ENCODE data around the gene NEAT1. TPM values are rescaled to one million over a fixed set of nuclear protein-coding genes. Genes with fewer than 3 reads are reported as not detected.

Gene NEAT1
- total RNA-seq, 1 experiment from 2014 or later = 12.4 TPM

DNA sequence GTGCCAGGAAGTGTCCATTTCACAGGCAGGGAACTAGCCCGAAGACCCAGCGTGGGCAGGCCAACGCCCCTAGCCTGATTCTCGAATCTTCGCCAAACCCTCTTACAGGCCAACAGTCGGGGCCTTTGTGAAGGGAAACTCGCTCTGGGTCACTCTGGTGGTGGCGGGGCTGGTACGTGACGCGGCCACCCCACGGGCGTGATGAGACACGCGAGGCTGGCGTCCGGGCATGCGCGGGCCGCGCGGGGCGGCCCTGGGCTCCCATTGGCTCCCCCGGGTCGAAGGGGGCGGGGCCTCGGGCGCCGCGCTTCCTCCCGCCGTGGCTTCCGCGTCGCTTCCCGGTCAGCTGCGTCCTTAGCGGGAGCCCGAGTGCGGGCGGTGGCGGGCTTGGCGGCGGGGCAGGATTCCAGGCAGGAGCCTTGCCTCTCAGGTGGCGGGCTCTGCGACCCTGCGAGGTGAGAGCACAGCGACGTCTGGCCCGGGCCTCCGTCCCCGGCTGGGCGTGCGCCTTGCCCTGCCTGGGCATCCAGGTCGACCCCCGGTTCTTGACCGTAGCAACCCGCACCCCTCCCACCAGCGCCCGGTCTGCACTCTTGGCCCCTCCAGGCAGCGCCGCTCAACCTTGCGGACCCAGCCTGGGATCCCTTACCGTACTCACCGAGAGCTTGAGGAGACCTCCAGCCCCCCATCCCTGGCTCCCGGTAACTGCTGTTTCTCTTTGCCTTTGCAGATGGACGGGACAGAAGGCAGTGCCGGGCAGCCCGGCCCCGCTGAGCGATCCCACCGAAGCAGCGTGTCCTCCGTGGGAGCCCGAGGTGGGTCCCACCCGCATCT, 36.1 kb upstream of the NEAT1 start, which contains the start of gene FRMD8:
TSS of gene FRMD8 (plus strand) at position 331 of the 834 bp plus-strand sequence. CDS start at position 731, 400 bp downstream.
- peak; percentile 85 for DNase-seq (ENCODE audit: low spot score)
- in situ Hi-C loops (cut with HindIII; ENCODE audit: low sequenced_read_pairs) = no loop called here

DNA sequence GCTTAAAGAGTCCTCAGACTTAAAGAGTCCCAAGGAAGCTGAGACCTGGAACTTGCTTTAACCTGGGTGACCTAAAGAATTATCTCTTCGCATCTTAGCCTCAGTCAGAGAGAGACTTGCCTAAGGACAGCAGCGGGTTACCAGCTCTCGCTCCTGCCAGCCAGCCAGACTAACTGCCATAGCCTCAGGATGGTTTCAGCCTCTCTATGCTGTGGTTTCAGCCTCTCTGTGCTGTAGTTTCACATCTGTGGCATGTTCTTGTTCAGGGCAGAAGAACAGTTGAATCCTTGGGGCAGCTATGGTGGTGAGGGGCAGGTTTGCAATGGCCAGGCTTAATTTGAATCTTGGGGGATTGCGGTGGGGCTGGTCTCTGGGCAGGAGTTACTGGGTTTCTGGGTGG, 33.9 kb upstream of the NEAT1 start:
- in situ Hi-C loops (cut with HindIII; ENCODE audit: low sequenced_read_pairs) = no loop called here
- no peak for DNase-seq (ENCODE audit: low spot score)

DNA sequence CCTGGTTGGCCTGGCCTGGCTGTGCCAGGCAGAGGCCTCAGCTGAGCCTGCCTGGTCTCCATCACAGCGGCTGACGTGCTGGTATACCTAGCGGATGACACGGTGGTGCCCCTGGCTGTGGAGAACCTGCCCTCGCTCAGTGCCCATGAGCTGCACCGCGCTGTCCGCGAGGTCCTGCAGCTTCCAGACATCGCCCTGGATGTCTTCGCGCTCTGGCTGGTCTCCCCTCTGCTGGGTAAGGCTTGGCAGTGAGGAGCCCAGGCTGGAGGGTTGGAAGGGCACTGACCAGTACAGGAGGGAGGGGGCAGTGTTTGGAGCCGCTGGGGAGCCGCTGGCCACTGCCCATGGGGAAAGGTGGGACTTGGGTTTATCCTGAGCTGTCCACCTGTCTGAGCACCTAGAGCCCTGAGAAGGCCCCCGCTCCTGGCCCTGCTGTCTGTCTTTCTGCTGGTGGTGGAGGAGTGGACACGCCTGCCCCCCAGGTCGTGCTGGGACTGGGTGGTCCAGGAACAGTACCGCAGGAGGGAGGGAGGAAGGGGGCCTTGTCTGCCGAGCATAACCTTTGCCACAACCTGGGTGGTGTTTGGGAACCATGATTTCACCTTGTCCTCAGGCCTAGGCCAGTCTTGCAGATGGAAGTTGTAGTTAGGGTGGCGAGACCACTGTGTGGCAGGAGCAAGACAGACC, 33.2 kb upstream of the NEAT1 start:
- in situ Hi-C loops (cut with HindIII; ENCODE audit: low sequenced_read_pairs) = no loop called here
- peak; percentile 28 for DNase-seq (ENCODE audit: low spot score)

DNA sequence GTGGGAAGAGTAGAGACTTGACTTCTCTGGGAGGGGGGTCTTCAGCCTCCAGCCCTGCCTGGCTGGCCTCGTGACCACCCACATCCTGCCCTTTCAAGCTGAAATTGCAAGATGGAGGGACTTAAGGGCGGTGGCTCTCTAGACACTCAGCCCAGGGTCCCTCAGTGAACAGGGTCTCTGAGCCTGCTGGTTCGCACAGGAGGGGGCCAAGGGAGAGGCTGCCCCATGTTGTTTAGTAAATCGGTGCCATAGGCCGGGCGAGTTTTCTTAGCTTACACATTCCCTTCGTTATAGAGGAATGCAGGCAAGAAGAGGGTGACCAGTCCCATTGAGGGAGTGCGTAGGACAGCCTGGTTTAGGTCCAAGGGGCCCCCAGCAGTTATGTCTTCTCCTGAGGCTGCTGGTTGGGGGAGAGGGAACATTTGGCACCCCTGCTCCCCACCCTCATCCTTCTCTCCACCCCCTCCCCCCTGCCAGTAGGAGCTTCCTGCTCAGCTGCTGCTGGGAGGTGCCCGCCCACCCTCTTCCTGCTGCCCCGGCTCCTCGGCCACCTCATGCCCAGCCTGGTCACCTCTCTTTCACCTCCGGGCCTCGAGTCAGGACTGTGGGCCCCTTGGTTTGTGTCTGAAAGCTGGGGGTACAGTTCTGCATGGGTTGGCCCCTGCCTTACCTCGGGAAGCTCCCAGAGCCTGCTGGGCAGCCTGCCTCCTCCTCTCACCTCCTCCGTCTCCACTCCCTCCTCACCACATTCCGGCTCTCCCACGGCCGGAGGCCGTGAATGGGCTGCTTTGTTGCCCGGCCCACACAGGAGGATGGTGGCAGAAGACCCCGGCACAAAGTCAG, 32.3 kb upstream of the NEAT1 start:
- peak; percentile 25 for DNase-seq (ENCODE audit: low spot score)
- in situ Hi-C loops (cut with HindIII; ENCODE audit: low sequenced_read_pairs) = no loop called here

DNA sequence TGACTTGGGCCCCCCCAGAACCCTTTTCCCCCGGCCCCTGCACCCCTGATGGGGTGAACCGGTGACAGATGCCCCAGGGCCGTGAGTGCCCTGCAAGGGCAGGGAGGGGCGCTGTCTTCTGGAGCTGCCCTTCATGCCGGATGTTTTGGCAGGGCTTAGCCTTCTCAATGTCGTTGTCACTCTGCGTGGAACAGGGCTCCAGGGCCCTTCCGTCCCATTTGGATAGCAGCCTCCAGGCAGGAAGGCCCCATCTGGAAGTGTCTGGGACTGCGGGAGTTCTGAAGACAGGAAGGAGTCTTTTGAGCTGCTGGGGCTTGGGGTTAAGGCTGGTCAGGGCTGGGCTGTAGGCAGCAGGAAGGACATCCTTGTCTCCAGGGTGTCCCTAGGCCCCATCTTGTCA, 31.6 kb upstream of the NEAT1 start:
- DNase-seq (ENCODE audit: low spot score) = peak; percentile 25
- in situ Hi-C loops (cut with HindIII; ENCODE audit: low sequenced_read_pairs) = no loop called here

DNA sequence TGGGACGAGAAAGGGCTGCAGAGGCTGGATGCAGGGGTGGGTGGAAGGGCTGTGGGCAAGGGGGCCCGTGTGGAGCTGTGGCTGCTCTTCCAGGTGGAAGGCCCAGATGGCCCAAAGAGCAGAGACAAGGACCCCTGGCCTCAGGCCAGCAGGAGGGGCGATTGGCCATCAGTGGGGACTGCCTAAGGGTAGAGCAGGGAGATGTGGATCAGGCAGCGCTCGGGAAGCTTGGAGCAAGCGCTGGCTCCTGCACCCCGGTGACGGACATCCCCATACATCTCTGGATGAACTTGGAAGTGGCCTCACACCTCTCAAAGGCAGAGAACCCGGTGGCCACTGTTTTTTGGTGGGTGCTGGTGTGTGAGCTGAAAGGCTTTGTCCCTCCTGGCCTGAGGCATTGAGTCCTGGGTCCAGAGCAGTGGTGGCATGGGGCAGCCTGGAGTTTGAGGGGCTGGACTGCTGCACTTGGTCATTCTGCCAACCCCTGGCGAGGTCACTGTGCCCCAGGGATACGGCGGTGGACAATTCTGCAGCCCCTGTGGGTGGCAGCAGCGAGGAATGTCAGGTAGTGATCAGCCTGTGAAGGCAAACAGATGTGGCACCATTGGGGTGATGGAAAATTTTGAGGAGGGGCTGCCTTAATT, 30.3 kb upstream of the NEAT1 start:
- in situ Hi-C loops (cut with HindIII; ENCODE audit: low sequenced_read_pairs) = no loop called here
- DNase-seq (ENCODE audit: low spot score) = no peak

DNA sequence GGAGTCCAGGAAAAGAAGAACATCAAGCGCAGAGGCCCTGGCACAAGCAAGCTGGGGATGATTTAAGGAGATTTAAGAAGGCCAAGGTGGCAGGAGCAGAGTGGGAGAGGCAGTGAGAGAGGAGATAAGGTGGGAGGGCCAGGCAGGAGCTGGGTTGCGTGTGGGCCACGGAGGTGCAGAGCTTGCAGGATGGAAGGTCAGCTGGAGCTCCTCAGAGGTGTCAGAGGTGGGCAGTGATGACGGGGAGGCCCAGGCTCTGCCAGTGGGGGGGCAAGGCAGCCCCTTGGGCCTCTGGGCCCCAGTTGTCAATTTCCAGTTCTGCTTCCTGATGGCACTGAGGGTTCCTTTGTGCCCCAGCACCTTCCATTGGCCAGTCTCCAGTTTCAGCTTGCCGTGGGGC, 29.7 kb upstream of the NEAT1 start:
- DNase-seq (ENCODE audit: low spot score) = no peak
- in situ Hi-C loops (cut with HindIII; ENCODE audit: low sequenced_read_pairs) = no loop called here

DNA sequence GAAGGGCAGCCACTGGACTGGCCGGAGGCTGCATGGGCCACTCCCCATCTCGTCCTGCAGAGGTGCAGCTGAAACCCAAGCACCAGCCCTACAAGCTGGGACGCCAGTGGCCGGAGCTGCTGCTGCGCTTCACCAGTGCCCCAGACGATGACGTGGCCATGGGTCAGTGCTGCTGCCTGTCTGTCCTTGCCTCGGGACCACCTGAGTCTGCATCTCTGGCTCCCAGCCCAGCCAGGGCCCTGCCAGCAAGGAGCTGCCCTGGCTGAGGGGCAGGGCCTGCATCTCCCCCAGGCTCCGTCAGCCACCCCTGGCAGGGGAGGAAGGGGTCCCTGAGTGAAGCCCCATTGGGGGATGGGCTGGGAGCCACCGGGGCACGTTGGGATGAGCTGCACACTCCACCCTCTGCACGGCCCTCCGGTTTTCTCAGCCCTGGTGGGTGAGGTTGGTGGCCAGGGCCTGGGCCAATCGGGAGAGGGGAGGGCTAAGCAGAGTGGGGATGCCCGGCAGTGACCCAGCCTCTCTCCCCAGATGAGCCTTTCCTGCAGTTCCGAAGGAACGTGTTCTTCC, 29.0 kb upstream of the NEAT1 start:
- no peak for DNase-seq (ENCODE audit: low spot score)
- in situ Hi-C loops (cut with HindIII; ENCODE audit: low sequenced_read_pairs) = no loop called here

DNA sequence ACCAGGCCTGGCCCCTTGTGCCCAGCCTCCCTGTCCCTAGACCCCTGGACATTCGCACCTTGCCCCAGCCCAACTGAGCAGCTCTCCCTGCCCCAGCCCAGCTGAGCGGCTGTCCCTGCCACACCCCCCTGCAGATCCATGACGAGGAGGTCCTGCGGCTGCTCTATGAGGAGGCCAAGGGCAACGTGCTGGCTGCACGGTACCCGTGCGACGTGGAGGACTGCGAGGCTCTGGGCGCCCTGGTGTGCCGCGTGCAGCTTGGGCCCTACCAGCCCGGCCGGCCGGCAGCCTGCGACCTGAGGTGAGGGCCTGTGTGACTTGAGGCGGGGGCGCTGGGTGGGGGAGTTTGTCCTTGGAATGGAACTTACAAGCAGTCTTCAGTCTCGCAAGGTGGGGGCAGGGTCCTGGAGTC, 28.5 kb upstream of the NEAT1 start:
- in situ Hi-C loops (cut with HindIII; ENCODE audit: low sequenced_read_pairs) = no loop called here
- no peak for DNase-seq (ENCODE audit: low spot score)

DNA sequence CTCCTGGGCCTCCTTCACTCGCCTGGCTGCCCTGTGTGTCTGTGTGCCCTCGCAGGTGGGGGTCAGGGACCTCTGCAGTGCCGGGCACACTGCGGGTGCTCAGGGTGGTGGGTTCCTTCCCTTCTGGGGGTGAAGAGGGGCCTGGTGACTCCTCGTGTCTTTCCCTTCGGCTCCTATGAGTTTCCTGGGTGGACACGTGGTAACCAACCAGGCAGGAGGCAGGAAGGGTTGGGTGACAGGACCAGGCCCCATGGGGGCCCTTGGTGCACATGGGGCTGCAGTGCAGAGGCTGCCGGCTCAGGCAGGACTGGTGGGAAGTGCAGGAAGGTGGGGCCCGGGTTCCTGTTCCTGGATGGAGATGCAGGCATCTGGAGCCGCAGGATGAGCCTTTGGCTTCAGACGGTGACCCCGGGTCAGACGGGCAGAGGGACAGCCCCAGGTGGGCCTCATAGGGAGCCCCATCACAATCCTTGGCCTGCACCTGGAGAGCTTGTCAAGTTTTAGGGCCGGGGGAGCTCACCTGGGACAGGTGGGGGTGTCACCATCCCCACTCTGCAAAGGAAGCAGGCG, 26.6 kb upstream of the NEAT1 start:
- no peak for DNase-seq (ENCODE audit: low spot score)
- in situ Hi-C loops (cut with HindIII; ENCODE audit: low sequenced_read_pairs) = no loop called here

DNA sequence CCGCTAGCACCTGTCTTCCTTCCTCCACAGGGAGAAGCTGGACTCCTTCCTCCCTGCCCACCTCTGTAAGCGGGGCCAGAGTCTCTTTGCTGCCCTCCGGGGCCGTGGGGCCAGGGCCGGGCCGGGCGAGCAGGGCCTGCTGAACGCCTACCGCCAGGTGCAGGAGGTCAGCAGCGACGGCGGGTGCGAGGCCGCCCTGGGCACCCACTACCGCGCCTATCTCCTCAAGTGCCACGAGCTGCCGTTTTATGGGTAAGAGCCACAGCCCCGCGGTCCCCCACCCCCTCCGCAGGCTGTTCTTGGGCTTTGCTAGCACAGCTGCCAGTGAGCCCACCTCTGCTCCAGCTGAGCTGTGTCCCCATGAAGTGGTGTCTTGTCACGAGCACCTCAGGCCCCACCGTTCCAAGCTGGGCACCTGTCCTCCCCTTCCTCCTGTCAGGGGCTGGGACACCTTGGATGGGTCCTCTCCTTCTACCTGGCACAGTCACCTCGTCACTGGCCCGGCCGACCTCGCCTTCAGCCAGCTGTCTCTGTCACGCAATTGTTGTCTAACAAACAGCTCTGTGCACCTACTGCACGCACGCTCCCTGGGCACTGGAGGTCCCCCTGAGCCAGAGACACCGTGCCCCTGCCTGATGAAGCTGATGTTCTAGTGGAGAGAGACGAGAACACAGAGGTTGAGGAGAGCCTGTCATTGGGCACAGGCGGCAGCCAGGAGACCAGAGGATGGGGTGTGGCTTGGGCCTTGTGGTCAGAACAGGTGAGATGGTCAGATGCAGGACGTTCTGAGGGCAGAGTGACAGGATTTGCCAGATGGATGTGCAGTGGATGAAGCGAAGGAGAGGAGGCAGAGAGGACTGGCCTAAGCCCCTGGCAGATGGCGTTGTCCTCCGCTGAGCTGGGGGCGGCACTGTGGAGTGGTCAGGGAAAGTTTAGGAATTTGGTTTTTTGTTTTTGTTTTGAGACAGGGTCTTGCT, 25.5 kb upstream of the NEAT1 start:
- no peak for DNase-seq (ENCODE audit: low spot score)

DNA sequence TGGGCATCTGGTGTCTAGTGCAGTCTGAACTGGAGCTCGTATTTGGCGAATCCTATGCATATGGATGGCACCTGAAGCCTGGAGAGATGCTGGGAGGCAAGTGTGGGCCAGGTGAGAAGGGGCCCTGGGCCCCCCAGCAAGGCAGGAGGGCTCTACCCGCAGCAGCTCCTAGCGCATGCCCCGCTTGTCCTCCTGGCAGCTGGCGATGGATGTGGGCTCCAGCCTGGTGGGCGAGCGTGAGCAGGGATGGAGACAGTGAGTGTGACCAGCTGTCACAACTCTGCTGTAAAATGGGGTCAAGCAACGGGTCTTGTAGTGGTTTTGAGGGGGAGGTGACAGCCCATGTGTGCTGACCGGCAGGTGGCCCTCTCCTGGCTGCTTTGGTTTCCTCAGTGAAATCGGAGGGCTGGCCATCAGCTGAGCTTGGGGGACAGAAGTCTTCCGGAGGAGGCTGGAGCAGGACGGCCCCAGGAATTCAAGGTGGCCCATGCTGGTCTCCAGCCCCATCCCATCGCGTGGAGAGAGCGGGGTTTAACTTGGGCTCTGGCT, 24.2 kb upstream of the NEAT1 start:
- DNase-seq (ENCODE audit: low spot score) = peak; percentile 37
- in situ Hi-C loops (cut with HindIII; ENCODE audit: low sequenced_read_pairs) = no loop called here

More for the DNA sequence above, 25.5 kb upstream of the NEAT1 start:
- in situ Hi-C loops (cut with HindIII; ENCODE audit: low sequenced_read_pairs) = no loop called here

DNA sequence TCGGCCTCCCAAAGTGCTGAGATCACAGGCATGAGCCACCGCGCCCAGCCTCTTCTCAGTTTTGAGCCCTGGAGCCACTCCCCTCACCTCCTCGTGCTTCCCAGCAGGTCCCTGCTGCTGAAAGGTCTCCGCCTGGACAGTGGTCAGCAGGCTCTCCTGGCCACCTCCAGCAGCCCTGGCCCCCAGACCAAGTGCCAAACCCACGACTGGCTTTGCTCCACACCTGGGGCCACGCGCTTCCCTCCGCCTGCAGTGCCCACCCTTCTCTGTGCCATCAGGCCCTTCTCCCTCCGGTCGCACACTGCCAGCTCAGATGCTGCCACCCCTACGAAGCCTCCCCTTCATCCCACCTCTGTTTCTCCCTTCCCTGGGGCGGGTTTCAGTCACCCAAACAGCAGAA, 23.3 kb upstream of the NEAT1 start:
- in situ Hi-C loops (cut with HindIII; ENCODE audit: low sequenced_read_pairs) = no loop called here
- DNase-seq (ENCODE audit: low spot score) = no peak

DNA sequence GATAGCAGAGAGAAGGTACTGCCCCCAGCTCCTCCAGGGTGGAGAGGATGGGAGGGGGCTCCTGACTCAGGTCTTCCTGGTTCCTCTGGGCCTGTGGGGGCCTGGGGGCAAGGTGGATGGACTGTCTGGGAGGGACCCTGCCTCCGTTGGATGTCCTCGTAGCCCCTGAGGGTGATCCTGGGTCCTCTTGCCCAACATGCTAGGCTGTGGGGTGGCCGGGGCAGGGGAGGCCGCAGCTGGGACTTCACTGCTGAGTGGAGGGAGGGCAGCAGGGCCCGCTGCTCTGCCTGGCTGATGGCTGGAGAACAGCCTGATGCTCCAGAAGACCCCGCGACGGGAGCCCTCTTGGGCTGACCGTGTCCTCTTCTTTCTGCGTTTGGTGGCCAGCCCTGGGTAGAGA, 22.8 kb upstream of the NEAT1 start:
- in situ Hi-C loops (cut with HindIII; ENCODE audit: low sequenced_read_pairs) = no loop called here
- no peak for DNase-seq (ENCODE audit: low spot score)

DNA sequence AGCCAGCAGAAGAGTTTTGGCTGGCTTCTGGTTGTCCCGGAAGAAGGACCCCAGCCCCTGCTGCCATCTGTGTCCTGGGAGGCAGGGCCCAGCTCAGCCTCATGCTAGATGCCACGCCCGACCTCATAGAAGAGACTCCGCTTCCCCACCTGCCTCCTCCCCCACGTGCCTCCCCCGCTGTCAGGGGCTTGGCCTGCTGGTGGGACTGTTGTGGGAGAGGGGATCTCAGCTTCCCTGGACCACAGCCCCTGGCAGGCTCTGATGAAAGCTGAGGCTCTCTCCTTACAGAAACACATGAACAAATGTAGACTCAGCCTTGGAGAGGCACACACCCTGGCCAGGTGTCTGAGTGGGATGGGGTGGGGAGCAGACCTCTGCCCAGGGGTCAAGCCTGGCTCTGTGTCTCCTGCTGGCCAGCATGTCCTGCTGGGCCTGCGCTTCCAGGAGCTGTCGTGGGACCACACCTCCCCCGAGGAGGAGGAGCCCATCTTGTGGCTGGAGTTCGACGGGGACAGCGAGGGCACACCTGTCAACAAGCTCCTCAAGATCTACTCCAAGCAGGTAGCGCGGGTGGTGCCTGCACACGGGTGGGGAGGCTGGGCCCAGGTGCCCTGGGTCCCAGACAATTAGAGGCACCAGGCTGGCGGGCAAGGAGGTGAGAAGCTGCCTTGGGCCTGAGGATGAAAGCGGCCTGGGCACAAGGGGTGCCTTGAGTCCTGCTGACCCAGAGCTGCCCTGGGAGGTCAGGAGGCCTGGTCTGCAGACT, 22.1 kb upstream of the NEAT1 start:
- no peak for DNase-seq (ENCODE audit: low spot score)
- in situ Hi-C loops (cut with HindIII; ENCODE audit: low sequenced_read_pairs) = no loop called here

DNA sequence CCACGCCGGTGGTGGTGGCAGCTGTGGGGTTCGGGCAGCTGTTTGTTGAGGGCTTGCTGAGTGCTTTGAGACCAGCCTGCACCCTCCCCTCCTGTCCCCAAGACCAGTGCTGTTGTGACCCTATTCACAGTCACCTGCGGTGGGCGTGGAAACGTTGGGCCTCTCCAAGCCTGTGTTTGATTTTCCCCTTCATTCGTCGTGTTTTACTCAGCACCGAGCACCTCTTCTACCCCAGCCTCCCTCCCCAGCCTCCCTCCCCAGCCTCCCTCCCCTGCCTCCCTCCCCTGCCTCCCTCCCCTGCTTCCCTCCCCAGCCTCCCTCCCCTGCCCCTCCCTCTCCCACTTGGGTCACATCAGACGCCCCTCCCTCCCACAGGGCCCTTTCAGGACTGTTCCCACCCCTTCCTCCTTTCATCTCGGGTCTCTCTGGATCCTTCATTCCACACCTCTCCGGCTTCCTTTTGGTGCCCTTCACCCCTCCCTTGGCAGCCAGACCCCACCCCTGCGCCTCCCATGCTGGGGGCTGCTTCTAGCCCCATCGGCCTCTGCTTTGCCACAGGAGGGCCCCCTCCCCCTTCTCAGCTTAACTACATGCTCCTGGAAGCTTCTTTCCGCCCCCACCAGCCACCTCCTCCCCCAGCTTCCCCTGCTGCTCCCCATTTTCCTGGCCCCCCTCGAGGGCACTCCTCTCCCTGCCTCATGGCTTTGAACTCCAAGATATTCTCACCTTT, 21.4 kb upstream of the NEAT1 start:
- no peak for DNase-seq (ENCODE audit: low spot score)
- in situ Hi-C loops (cut with HindIII; ENCODE audit: low sequenced_read_pairs) = no loop called here

All from G401 (cell line).